Gastroesophageal sphincter (tissue), 2 donors: ENCODE measurements around the gene KIF3C.
"Not testable (repeated sequence)": the region's sequence is repeated elsewhere in the genome, so short reads cannot be mapped to it uniquely, and the experiment has no call there.

ENCODE experiments used
- POLR2A ChIP-seq, 2 donors: fragments of 450-650 bp; IDR thresholded peaks; one replicate each; pipeline ENCODE4 v1.6.1; 2017; ENCODE audit warnings: antibody characterized with exemption in 2 of 2, mild to moderate bottlenecking in 2 of 2, moderate library complexity in 1 of 2
- POLR2AphosphoS5 ChIP-seq: sonication (generic); formaldehyde crosslinking; IDR thresholded peaks from one replicate; pipeline ENCODE4 v1.6.1; 2017; ENCODE audit warnings: antibody characterized with exemption

- not testable (repeated sequence) for TF ChIP-seq POLR2A (IDR thresholded peaks at IDR 0.05); POLR2AphosphoS5
Measured at GRCh38 chr2:26016706-26017045, 34.4 kb upstream of the KIF3C start.
